ENCODE results near the gene ZBTB20.

GRCh38 chr3:114331007-114331406 lies 816.1 kb downstream of the ZBTB20 start:
- TF ChIP-seq POLR2AphosphoS5 (IDR thresholded peaks at IDR 0.05; ENCODE audit: low read depth) (no peak), CTCF (IDR thresholded peaks at IDR 0.05; ENCODE audit: insufficient read depth, low read length) (no peak), SPI1 (IDR thresholded peaks at IDR 0.05; ENCODE audit: borderline replicate concordance, low read depth) (no peak)
